HG02943 (cell line): ENCODE data around the gene APBB1IP.
"Not testable (repeated sequence)": the region's sequence is repeated elsewhere in the genome, so short reads cannot be mapped to it uniquely, and the experiment has no call there.

Source experiments
- ATAC-seq: cut with Tn5 transposase; IDR thresholded peaks from one replicate; pipeline ENCODE4 v1.9.1; 2021; ENCODE audit warnings: mild to moderate bottlenecking, low read depth, moderate library complexity; ENCODE audit not compliant: unreplicated experiment

Gene APBB1IP

DNA sequence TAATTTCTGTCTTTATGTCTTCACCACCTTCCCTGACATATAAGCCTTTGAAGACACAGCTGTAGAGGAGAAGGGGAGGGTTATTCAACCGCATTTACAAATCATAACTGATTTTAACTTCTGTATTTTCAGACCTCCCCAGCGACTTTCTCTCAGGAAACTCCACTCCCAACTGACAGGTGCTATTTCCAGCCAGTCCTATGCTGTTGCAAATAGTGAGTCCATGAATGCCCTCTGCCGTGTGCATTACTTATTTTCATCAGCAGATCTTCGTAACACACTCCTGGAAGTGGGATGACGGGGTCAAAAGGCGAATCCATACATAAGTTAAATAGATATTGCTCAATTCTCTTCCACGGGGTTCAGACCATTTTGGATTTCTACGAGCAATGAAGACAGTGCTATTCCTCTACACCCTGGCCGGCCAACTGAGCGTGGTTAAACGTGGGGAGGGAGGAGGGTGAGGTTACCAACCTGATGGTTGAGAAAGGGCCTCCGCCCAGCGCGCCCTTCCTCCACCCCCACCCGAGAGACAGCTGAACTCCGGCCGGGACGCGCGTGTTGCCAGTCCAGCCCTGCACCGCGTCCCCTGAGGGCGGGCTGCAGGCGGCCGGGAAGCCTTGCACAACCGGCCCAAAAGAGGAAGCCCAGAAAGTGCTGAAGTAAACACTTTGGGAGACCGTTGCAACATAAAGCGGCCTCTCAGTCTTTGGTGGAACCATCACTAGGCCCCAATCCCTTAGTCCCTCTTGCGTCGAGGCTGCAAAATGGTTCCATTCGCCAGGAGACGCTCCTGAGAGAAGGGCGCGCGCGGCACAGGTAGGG lies at the start of gene APBB1IP:
APBB1IP (plus strand) TSS at position 705 of the 825 bp plus-strand sequence. CDS start 53,986 bp downstream, outside the sequence.
- ATAC-seq = peak; percentile 56

- ATAC-seq = no peak
These were observed 48.6 kb upstream of the APBB1IP start for GRCh38 chr10:26389533-26389932.

DNA sequence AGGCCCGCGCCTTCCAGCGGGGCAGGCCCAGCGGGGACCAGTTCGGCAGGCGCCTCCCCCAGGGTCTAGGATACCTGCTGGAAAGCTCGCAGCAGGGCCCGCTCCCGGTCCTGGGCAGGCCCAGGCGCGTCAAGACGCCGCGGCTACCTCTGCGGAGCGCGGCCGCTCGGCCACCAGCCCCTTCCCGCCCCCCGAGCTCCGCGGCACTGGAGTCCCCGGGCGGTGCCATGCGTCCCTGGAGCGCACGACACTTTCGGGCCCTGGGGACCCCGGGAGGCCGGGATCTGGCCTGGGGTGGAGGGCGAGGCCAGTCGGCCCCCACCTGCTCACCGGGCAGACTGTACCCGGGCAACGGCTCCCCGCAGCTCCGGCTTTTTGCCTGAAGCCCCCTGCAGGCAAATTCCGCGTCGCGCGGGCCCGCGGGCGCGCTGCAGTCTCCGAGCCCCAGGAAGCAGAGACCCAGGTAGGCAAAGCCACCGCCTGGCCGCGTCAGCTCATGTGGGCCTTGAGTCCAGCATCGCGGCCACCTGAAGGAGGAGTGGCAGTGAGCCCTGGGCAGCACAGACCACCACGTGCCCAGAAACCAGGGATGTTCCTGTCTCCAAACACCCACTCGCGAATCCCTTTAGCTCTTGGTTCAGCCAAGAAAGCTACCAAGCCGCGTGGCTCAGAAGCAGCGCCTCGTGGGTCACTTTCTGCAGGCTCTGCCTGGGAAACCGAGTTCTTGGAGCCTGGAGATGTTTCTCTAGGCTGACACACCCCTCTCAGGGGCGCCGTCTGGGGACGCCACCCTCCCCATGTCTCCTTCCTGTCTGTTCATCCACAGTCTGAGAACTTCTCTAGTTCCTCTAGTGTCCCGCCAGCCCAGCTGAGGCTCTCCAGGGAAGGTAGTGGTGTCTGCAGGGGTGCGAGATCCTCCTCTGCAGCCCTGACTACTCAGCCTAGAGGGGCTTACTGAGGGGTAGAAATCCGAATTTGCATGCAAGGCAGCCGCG lies 46.1 kb upstream of the APBB1IP start:
- ATAC-seq = no peak

DNA sequence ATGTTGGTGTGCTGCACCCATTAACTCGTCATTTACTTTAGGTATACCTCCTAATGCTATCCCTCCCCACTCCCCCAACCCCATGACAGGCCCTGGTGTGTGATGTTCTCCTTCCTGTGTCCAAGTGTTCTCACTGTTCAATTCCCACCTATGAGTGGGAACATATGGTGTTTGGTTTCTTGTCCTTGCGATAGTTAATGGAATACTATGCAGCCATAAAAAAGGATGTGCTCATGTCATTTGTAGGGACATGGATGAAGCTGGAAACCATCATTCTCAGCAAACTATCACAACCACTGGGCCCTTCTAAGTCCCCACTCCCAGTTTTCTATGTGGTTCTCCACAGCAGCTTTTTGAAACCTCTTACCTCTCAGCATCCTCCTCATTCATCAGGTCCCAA lies 39.8 kb upstream of the APBB1IP start:
- ATAC-seq = not testable (repeated sequence)

GRCh38 chr10:26407406-26407969 lies 30.7 kb upstream of the APBB1IP start:
- no peak for ATAC-seq

DNA sequence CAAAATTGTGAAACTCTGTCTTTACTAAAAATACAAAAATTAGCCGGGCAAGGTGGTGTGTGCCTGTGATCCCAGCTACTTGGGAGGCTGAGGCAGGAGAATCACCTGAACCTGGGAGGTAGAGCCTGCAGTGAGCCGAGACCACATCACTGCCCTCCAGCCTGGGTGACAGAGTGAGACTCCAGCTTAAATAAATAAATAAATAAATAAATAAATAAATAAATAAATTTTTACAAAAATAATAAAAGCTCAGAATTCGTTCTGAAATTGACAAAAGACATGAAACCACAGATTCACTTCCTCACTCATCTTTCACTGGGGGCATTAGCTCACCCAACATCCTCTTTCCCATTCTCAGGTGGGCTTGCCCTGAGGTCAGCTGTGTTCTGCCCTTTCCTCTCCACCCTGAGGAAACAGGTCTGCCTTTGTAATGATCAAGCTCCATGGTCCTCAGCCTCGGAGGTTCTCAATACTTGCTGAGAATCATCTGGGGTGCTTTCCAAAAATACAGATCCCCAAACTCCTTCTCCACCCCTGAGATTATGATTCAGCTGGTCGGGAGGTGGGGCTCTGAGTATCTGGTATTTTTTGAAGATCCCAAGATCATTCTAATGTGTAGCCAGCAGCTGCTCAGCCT lies 29.2 kb upstream of the APBB1IP start:
- no peak for ATAC-seq

- ATAC-seq = no peak
These were observed 27.8 kb upstream of the APBB1IP start for GRCh38 chr10:26410356-26410755.

DNA sequence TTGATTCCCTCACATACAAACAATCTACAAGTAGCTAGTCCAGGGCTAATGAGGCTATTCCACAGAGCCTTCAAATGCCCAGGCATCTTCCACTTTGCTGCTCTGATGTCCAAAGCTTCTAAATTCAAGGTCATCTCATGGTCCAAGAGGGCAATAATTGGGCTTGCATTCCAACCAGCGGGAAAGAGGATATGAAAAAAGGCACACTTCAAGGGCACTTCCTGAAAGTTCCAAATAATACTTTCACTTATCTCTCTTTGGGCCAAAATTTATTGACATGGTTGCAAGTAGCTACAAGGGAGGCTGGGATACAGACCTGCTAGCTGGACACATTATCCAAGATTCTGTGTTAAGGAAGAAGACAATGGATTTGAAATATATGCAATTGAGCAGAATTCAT lies 25.2 kb upstream of the APBB1IP start:
- no peak for ATAC-seq

- no peak for ATAC-seq
These were observed 24.8 kb upstream of the APBB1IP start for GRCh38 chr10:26413375-26413774.

- ATAC-seq = no peak
These were observed 21.0 kb upstream of the APBB1IP start for GRCh38 chr10:26417136-26417535.

- no peak for ATAC-seq
These were observed 15.2 kb upstream of the APBB1IP start for GRCh38 chr10:26422977-26423376.

DNA sequence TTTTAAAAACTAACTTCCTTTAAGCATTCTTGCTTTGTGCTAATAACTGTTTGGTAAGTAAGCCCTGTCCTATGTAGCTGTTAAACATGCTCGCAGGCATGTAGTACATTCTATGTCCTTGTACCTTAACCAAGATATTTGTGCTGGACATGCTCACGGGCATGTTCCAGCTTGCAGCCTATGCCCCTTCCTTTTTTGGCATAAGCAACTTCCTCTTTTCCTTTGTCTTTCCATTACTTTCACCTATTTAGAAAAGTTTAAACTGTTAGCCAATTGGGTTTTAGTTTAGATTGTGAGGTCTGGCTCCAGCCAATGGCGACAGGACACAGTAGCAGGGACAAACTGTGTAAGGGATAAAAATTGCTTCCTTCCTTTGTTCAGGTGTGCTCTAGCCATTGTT lies 14.4 kb upstream of the APBB1IP start:
- ATAC-seq = no peak

DNA sequence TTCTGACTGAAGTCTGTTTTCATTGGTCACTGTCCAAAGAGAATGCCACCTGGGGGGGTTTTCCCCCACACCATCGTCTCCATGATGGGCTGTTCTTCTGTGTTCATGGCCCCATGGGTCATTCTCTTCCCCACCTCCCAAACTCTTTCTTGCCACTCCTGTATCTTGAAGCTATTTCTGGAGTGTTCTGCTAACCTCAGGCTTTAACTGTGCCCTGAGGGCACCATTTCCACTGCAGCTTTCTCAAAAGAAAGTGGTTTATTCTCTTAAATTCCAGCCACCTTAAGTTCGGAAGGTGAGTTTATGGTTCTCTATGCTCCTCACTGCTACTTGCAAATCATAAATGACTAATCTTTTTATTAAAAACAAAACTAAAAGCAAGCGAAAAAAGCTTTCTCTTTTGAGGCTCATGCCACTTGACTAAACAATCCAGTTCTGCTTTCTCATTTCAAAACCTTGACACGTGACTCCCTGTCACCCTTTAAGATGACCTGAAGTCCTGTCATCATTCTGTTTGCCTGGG lies 7.4 kb upstream of the APBB1IP start:
- peak; percentile 94 for ATAC-seq

DNA sequence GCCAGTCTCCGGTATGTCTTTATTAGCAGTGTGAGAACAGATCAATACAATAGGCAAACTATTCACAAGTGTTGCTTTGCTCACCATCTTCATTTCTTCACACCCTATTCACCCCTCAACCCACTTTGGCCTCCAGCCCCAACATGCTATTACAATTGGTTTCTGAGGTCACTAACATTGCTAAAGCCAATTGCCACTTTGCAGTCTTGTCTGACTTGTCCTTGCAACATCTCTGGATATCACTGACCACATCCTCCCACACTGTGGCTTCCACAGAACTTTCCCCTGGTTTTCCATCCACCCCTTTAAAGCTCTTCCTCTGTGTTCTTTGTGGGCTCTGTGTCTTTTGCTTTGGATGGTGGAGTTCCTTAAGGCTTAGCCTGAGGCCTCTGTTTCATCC lies 5.2 kb upstream of the APBB1IP start:
- no peak for ATAC-seq

DNA sequence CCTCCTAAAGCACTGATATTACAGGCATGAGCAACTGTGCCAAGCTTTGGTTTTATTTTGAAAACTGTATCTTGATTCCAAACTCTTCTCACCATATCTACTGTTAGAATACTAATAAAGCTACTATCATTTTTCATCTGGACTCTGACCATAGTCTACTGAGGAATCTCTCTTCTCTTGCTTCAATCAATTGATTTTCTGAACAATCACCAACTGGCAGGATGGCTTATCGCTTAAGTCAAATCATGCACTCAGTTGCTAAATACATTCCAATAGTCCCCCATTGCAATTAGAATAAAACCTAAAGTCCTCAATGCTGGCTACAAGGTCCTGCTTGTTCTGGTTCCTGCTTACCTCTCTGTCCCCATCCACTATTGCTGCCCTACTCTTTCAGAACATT lies 2.3 kb upstream of the APBB1IP start:
- ATAC-seq = no peak

DNA sequence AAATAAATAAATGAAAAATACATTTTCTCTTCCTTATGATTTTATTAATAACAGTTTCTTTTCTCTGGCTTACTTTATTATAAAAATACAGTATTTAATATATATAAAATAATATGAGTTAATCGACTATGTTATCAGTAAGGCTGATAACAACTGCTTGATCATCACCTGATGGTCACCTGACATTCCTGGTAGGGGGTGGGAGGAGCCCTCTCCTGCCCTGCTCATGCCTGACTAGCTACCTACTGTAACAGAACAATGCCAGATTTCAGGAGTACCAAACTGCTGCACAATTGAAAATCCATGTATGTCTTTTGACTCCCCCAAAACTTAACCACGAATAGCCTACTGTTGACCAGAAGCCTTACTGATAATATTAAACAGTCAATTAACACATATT lies 1.3 kb upstream of the APBB1IP start:
- ATAC-seq = no peak

GRCh38 chr10:26438534-26439341 lies 597 bp downstream of the APBB1IP start:
- ATAC-seq = peak; percentile 51

GRCh38 chr10:26439406-26440087 lies 1.4 kb downstream of the APBB1IP start:
- ATAC-seq = no peak

- ATAC-seq = no peak
These were observed 1.9 kb downstream of the APBB1IP start for GRCh38 chr10:26440088-26440470.
